Subcutaneous adipose tissue (tissue), 4 donors: ENCODE measurements around the gene CDCA7L. TPM values are rescaled to one million over a fixed set of nuclear protein-coding genes. Genes with fewer than 3 reads are reported as not detected.

Experiments used
- total RNA-seq, 4 donors: library from RNA; depleted of rRNA; stranded (reverse); fragments of >200 nt; gene quantifications; one replicate each; pipeline ENCODE4 v1.1.0, GENCODE V29; 2016
- TF ChIP-seq, protein P1 (sequence below): fragments of 450-650 bp; IDR thresholded peaks from one replicate; pipeline ENCODE4 v1.5.1; 2016; ENCODE audit warnings: low read depth, mild to moderate bottlenecking, control low read depth, antibody characterized with exemption, moderate library complexity

CDCA7L gene
- total RNA-seq, 4 donors from 2014 or later = 2.1 to 14.1 (median 11.9) TPM

DNA sequence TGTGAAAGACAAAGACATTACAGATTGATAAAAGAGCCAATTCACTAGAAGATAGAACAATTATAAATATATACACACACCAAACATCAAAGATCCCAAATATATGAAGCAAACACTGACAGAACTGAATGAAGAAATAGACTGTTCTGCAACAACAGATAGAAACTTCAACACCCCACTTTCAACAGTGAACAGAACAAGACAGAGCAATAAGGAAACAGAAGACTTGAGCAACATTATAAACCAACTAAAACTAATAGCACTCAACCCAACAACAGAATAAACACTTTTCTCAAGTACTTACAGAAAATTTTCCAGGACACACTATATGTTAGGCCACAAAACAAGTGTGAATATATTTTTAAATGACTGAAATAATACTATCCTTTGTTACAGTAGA, 10.9 kb downstream of the CDCA7L start:
- TF ChIP-seq, protein P1, sequence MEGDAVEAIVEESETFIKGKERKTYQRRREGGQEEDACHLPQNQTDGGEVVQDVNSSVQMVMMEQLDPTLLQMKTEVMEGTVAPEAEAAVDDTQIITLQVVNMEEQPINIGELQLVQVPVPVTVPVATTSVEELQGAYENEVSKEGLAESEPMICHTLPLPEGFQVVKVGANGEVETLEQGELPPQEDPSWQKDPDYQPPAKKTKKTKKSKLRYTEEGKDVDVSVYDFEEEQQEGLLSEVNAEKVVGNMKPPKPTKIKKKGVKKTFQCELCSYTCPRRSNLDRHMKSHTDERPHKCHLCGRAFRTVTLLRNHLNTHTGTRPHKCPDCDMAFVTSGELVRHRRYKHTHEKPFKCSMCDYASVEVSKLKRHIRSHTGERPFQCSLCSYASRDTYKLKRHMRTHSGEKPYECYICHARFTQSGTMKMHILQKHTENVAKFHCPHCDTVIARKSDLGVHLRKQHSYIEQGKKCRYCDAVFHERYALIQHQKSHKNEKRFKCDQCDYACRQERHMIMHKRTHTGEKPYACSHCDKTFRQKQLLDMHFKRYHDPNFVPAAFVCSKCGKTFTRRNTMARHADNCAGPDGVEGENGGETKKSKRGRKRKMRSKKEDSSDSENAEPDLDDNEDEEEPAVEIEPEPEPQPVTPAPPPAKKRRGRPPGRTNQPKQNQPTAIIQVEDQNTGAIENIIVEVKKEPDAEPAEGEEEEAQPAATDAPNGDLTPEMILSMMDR = no peak

DNA sequence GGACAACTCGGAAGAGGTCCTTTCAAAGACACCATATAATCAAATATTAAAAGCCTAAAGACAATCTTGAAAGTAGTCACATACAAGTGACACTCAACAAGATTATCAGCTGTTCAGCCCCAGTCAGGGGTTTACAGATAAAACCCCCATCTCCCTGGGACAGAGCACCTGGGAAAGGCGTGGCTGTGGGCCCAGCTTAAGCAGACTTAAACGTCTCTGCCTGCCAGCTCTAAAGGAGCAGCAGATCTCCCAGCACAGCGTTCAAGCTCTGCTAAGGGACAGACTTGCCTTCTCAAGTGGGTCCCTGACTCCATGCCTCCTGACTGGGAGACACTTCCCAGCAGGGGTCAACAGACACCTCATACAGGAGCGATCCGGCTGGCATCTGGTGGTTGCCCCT, 18.0 kb downstream of the CDCA7L start:
- TF ChIP-seq, protein P1 = no peak

DNA sequence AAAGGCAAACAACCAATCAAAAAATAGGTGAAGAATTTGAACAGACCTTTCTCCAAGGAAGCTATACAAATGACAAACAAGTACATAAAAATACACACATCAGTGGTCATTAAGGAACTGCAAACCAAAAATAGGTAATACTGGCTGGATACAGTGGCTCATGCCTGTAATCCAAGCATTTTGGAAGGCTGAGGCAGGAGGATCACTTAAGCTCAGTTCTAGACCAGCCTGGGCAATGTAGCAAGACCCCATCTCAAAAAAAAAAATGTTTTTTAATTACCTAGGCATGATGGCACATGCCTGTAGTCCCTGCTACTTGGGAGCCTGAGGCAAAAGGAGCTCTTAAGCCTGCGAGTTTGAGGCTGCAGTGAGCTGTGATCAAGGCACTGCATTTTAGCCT, 19.3 kb downstream of the CDCA7L start:
- TF ChIP-seq, protein P1 = no peak

DNA sequence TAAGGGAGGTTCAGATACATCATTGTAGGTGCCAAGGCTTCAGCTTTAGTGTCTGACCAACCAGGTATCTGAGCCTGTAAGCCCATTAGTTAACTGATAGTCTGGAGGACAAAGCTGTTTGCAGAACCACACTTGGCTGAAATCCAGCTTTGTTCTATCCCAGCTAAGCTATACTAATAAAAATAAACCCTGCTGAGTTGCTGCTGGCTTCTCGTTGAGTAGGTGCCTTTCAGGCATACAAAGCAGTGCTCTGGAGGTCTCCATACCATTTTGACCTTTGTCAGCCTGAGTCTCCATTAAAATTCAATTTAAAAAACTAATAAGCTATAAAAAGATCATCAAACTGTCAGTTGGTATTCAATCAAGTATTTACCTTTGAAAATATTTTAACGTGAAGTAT, 22.0 kb downstream of the CDCA7L start:
- TF ChIP-seq, protein P1 = no peak

DNA sequence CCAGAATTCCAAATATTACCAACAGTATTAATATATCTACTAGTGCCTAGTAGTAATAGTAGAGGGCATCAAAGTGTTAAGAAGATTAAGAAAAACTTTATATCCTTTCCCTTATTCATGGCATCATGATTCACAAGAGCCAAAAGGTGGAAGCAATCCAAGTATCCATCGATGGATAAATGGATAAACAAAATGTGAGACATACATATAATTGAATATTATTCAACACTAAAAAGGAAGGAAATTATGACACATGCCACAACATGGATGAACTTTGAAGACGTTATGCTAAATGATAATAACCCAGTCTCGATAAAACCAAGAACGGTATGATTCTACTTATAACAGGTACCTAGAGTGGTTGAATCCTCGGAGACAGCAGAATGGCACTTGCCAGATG, 23.1 kb downstream of the CDCA7L start:
- TF ChIP-seq, protein P1 = no peak

DNA sequence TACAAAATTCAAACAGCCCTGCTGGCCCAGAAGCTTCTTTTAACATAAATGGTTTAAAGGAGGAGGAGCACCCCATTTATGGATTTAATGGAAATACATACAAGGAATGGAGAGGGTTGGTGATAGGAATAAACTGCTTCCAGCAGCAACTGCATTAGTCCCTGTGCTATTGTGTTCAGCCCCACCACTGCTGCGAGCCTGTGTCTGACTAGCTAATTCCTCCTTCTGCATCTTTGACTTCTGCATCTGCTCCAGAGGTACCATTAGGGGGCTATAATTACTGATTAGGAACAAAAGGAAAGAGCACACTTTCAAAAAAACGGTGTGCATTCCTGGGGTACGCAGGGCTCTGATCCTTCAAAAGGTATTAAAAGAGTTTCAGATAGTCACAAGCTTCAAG, 24.8 kb downstream of the CDCA7L start:
- TF ChIP-seq, protein P1 = no peak

DNA sequence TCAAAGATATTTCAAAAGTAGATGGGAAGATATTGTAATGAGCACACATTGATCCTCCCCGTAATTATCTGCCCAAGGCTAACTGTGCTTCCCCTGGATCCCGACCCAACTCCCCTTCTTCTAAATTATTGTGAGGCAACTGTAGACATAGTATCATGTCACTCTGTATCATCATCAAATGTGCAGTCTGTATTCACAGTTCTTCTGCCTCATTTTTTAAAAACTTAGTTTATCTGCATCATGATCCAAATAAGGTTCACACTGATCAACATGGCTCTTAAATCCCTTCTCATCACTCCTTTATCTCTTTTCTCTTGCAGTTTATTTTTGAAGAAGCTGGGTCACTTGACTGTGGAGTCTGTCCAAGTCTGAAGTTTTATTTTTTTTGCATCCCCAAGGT, 27.5 kb downstream of the CDCA7L start:
- TF ChIP-seq, protein P1 = no peak
